ENCODE data around the gene IDI1.

- no peak for TF ChIP-seq CTCF (IDR thresholded peaks at IDR 0.05; ENCODE audit: low read depth, low read length, poor library complexity, severe bottlenecking)
- no peak for TF ChIP-seq EZH2phosphoT487 (IDR thresholded peaks at IDR 0.05; ENCODE audit: borderline replicate concordance, low read length)
Measured at GRCh38 chr10:1020958-1021357, 28.0 kb downstream of the IDI1 start.

Measured in DOHH2 (cell line).